IPS-20b (cell line): ENCODE measurements around the gene SORL1.

Experiments
- H3K27ac ChIP-seq: one replicate; pipeline ENCODE4 v1.5.1; 2013; ENCODE audit warnings: low read length
- H3K27me3 ChIP-seq: 2 replicates; pipeline ENCODE4 v1.6.1; 2013; ENCODE audit warnings: mild to moderate bottlenecking, low read length, inconsistent platforms; ENCODE audit not compliant: insufficient read depth
- H3K36me3 ChIP-seq: 2 replicates; pipeline ENCODE4 v1.6.1; 2013; ENCODE audit warnings: low read depth, mild to moderate bottlenecking, inconsistent platforms, low read length, moderate library complexity; ENCODE audit not compliant: insufficient read depth
- H3K4me1 ChIP-seq: 2 replicates; pipeline ENCODE4 v1.6.1; 2013; ENCODE audit warnings: mild to moderate bottlenecking, control low read depth, inconsistent platforms, low read length, moderate library complexity; ENCODE audit not compliant: insufficient read depth
- H3K4me3 ChIP-seq: 2 replicates; pipeline ENCODE4 v1.5.1; 2013; ENCODE audit warnings: mild to moderate bottlenecking, low read length, inconsistent platforms
- H3K9ac ChIP-seq: 2 replicates; pipeline ENCODE4 v1.6.1; 2013; ENCODE audit warnings: low read depth, mild to moderate bottlenecking, inconsistent platforms, low read length, moderate library complexity
- H3K9me3 ChIP-seq: 2 replicates; pipeline ENCODE4 v1.6.1; 2013; ENCODE audit warnings: mild to moderate bottlenecking, low read depth, low read length, inconsistent platforms; ENCODE audit not compliant: insufficient read depth

The SORL1 gene

DNA sequence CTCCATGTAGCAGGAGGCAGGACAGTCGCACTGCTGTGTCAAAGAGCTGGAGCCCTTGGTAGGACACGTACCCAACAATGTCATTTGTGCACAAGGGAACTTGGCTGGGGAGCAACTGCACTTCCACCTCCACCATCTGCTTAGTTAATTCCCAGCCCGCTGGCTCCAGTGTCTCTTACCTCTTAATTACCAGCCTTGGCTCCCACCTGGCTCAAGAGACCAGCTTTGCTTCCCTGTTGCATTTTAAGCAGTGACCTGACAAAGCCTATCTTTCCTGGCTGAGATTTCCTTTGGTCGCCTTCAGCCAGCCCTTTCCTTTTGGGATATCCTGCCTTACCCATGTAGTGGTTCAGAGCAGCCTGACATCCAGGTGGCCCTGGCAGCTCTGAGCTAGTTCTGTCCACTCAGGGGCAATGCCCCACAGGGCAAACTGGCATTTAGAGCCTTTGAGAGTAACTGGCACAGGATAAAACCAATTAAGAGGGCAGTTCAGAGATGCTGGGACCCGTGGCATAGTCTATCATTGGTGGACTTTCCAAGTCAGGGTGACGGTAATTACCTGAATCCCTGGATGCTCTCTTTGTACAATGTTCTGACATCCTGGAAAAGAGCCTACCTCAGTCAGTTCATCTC lies 213.2 kb downstream of the SORL1 start:
- no peak overlapping the region for H3K9ac ChIP-seq
- no peaks in the 10 kb centered on the region for H3K9me3 ChIP-seq
- no peaks in the 10 kb centered on the region for H3K36me3 ChIP-seq
- no peaks in the 10 kb centered on the region for H3K27me3 ChIP-seq
- H3K27ac ChIP-seq, result no peak overlapping the region
- H3K4me1 ChIP-seq, result no peaks in the 10 kb centered on the region
- H3K4me3 ChIP-seq, result no peak overlapping the region

DNA sequence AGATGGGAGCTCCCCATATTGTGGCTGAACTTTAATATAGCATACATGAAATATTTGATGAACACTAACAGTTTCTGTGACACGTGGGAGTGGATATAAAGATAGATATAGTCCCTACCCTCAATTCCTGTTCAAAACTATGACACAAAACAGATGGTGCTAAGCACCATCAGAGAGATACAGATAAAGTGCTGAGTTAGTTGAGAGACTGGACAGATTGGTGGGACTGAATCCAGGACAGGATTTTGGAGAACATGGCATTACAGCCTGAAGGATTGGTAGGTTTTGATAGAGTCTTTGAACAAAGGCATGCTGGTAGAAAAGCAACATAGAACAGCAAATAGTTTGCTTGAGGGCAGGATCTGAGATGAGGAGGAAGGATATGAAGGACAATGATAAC lies 215.7 kb downstream of the SORL1 start:
- H3K4me3 ChIP-seq, result no peak overlapping the region
- no peak overlapping the region for H3K9ac ChIP-seq
- no peaks in the 10 kb centered on the region for H3K27me3 ChIP-seq
- no peaks in the 10 kb centered on the region for H3K36me3 ChIP-seq
- no peak overlapping the region for H3K27ac ChIP-seq
- H3K4me1 ChIP-seq, result no peaks in the 10 kb centered on the region; the same call in none of the 2 replicates
- H3K9me3 ChIP-seq, result no peaks in the 10 kb centered on the region

DNA sequence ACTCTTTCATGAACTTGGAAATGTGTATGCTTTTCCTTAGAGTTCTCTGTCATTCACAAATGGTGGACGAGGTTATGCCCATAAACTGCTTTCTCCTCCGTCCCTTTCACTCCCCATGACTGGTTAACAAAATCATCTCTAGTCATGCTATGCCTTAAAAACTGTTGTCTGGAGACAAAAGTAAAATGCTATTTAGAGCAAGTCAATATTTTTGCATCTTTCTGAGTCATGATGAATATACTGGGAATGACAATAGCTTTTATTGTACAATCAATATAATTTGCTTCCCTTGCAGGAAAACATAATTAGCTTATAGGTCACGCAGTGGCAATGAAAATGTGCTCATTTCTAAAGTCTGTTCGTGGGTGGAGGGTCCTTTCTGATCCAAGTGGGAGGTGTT lies 217.3 kb downstream of the SORL1 start:
- Histone ChIP-seq H3K36me3 (no peaks in the 10 kb centered on the region), H3K4me1 (peaks cover 2% of the 10 kb centered on the region), H3K9me3 (no peaks in the 10 kb centered on the region), H3K27me3 (no peaks in the 10 kb centered on the region), H3K27ac (no peak overlapping the region), H3K9ac (no peak overlapping the region), H3K4me3 (no peak overlapping the region)

DNA sequence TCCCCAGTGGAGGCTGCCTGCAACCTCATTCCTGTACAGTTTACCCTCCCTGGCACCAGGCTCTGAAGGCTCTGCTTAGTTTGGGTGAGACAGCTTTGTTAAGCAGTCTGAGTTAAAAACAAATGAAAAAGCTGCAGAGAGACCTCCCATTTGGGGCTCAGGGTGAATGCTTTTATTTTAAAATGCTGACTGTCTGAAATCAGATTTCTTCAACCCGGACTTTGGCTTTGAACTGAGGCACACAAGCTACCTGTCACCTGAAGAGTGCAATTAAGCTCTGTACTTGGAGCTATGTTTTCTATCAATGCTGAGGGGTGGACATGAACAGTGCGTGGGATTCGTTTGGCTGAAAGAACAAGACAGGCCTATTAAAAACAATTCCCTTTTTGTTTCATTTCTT lies 218.2 kb downstream of the SORL1 start:
- peaks cover 7% of the 10 kb centered on the region for H3K4me1 ChIP-seq
- no peak overlapping the region for H3K27ac ChIP-seq
- no peaks in the 10 kb centered on the region for H3K9me3 ChIP-seq
- no peak overlapping the region for H3K9ac ChIP-seq
- no peaks in the 10 kb centered on the region for H3K36me3 ChIP-seq
- no peaks in the 10 kb centered on the region for H3K27me3 ChIP-seq
- no peak overlapping the region for H3K4me3 ChIP-seq

DNA sequence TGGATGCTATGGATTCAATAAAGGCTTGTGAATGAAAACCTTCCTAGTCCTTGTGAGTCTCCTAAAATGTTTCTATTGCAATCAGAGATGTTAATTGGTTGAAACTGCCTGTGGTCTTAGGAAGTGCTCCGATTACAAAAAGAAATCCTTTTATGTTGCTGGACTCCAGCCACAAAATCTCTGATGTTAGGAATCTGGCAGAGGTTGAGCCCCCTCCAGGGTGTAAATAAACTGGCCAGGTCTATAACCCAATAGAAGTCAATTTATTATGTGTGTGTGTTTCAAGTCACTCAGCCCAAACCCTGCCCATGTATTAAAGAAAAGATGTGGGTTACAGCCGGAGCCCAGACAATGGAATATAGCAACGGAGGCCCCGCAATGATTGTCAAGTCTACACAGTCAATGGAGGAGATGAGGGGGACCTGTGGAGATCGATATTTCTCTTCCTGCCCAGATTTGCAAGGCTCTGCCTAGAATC lies 218.7 kb downstream of the SORL1 start:
- H3K9me3 ChIP-seq, result no peaks in the 10 kb centered on the region
- H3K4me1 ChIP-seq, result peaks cover 7% of the 10 kb centered on the region
- no peak overlapping the region for H3K9ac ChIP-seq
- no peaks in the 10 kb centered on the region for H3K27me3 ChIP-seq
- no peak overlapping the region for H3K27ac ChIP-seq
- no peak overlapping the region for H3K4me3 ChIP-seq
- no peaks in the 10 kb centered on the region for H3K36me3 ChIP-seq

DNA sequence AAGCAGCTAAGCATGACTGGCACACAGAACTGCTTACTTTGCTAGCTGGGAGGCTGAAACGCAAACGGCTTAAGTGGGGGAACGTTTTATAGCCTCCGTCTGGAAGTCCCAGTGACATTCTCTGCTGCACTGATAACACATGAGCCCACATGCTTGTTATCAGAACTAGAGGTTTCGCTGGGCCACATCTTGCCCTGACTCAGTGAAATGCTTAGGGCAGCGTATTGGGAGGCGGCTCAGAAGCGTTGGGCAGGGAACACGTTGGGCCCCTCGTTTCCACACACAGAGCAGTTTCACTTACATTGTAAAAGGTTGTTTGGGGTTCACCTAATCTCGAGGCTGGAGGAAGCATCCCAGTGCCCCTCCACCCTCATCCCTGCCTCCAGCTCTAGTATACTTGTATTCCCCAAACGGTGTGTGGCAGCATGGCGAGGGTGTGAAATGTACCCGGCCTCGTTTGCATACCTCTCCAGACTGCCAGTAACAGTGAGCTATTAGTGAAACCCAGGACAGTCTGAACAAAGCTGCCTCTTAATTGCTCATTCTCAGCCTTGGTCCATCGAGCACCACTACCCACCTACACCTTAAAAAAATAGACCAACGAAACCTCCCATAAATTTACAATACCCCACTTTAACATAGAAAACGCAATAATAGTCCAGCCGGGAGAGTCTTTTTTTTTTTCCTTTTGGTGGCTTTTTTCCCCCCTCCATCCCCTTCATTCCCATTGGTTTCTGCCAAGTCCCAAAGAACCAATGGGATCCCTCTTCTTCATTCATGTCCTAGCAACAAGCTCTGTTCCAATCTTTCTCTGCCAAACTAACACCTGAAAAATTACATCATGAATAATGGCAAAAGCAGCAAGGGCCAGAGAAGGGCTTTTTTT lies 219.4 kb downstream of the SORL1 start:
- Histone ChIP-seq H3K9me3 (no peaks in the 10 kb centered on the region), H3K4me1 (peaks cover 7% of the 10 kb centered on the region), H3K27ac (no peak overlapping the region), H3K27me3 (no peaks in the 10 kb centered on the region), H3K4me3 (no peak overlapping the region), H3K9ac (no peak overlapping the region), H3K36me3 (no peaks in the 10 kb centered on the region)

DNA sequence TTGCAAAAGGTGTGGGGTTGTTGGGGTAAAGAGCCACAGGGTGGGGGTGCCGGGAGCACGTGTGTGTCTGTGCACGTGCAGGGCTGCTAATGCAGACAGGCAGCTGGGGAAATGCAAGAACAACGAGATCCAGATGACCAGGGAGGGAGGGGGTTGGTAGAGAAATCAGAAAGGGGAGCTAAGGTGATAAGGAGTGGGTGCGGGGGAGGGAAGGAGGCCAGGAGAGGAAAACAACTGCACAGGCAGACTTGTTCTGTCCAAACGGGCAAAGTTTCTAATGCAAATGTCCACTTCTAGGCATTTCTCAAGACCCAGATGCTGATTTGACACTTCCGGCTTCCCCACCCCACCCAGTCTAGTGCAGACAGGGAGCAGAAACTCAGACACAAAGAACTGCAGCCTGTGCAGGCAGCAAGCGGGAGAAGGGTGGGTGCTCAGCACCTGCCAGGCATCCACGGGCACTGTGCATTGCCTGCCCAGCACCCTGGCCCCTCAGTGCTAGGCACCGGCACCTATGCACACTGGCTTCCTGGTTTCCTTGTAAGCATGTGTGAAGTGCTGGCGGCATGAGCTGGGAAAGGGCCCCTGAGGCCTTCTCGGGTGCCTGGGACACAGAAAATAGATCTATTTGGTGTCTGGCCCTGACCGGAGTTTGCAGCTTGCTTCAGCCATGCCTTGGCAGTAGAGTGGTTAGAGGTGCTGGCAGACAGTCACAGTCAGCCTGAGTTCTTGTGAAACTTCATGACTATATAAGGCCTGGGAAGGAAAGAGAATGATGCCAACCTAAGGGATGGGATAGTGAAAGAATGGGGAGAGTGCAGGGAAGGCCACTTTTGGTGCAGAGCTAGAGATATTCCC lies 220.7 kb downstream of the SORL1 start:
- Histone ChIP-seq H3K27ac (no peak overlapping the region), H3K9me3 (no peaks in the 10 kb centered on the region), H3K9ac (no peak overlapping the region), H3K27me3 (no peaks in the 10 kb centered on the region), H3K4me1 (peaks cover 7% of the 10 kb centered on the region), H3K36me3 (no peaks in the 10 kb centered on the region), H3K4me3 (no peak overlapping the region)

DNA sequence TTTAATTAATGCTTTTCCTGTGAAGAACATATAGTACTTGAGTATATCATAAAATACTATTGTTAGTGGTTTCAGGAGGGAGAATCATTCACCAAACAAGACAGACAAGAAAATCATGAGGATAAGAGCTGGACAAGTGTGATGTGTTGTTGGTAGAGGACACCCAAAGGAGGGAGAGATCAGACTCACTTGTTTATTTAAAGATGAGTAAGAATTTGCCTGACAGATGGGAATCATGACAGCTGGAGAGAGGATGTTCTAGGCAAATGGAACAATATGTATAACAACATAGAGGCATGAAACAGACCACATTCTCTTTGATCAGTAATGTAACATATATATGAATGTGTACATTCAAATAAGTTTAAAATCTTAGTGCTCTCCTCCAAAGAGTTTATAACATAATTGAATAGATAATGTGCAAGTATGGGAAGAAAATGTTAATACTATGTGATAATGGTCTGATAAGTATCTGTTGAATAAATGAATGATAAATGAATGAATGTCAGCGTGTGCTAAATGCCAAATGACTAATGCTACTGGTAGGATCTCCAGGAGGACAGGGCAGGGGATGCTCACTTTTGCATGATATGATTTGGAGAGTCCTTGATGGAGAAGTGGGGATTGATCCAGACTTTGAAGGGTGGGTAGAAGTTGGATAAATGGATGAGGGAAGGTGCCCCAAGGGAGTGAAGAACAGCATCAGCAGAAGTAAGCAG lies 229.6 kb downstream of the SORL1 start:
- Histone ChIP-seq H3K36me3 (no peaks in the 10 kb centered on the region), H3K27ac (no peak overlapping the region), H3K4me3 (no peak overlapping the region), H3K4me1 (no peaks in the 10 kb centered on the region), H3K9ac (no peak overlapping the region), H3K9me3 (no peaks in the 10 kb centered on the region), H3K27me3 (no peaks in the 10 kb centered on the region)
